Tibial nerve (tissue), 4 donors: ENCODE results near the gene CYP26C1. TPM values are rescaled to one million over a fixed set of nuclear protein-coding genes. Genes with fewer than 3 reads are reported as not detected.
A peak's percentile ranks its signal among the peaks of the same experiment; 100 is the strongest.

Source experiments
- DNase-seq, 2 donors: peaks; one replicate each; pipeline ENCODE4 v3.0.0-alpha.2; 2019; ENCODE audit warnings: low spot score in 2 of 2
- H3K27ac ChIP-seq, 4 donors: fragments of 200-600 bp; sonication (generic) in 3 of 4; one replicate each; pipeline ENCODE4 v1.5.1; 2017 to 2019; ENCODE audit warnings: mild to moderate bottlenecking in 1 of 4
- H3K27me3 ChIP-seq, 2 donors: fragments of 200-600 bp; sonication (generic) in 1 of 2; one replicate each; pipeline versions ENCODE4 v1.5.1 to v1.6.0; 2017 to 2019
- H3K36me3 ChIP-seq, 3 donors: fragments of 200-600 bp; sonication (generic); one replicate each; pipeline ENCODE4 v1.5.1; 2018 to 2019
- H3K4me1 ChIP-seq, 4 donors: fragments of 200-600 bp; sonication (generic) in 3 of 4; one replicate each; pipeline ENCODE4 v1.5.1; 2017 to 2019
- H3K4me3 ChIP-seq, 4 donors: fragments of 200-600 bp; sonication (generic) in 3 of 4; one replicate each; pipeline ENCODE4 v1.5.1; 2017 to 2019; ENCODE audit warnings: mild to moderate bottlenecking in 1 of 4, moderate library complexity in 1 of 4
- H3K9me3 ChIP-seq, 4 donors: fragments of 200-600 bp; sonication (generic) in 3 of 4; one replicate each; pipeline ENCODE4 v1.5.1; 2017 to 2019
- EP300 ChIP-seq, 2 donors: sonication (generic); formaldehyde crosslinking; IDR thresholded peaks; one replicate each; pipeline ENCODE4 v1.6.1; 2017; ENCODE audit warnings: antibody characterized with exemption in 2 of 2, mild to moderate bottlenecking in 1 of 2
- POLR2A ChIP-seq, 2 donors: fragments of 450-650 bp; IDR thresholded peaks; one replicate each; pipeline ENCODE4 v1.6.1; 2017; ENCODE audit warnings: antibody characterized with exemption in 2 of 2, mild to moderate bottlenecking in 2 of 2, moderate library complexity in 2 of 2
- WGBS, 2 donors: methylation state at CpG; one replicate each; pipeline ENCODE4 v1.1.5; 2018; 5-methylcytosine and 5-hydroxymethylcytosine counted together
- total RNA-seq, 4 donors: library from RNA; depleted of rRNA; stranded (reverse); fragments of >200 nt; gene quantifications; one replicate each; pipeline ENCODE4 v1.1.0, GENCODE V29; 2016
- TF ChIP-seq, protein P1 (sequence below), 5 experiments: fragments of 200-600 bp in 3 of 5; fragments of 450-650 bp in 2 of 5; sonication (generic) in 3 of 5; IDR thresholded peaks; one replicate each; pipeline ENCODE4 v1.5.1; 2016 to 2019; ENCODE audit warnings: antibody characterized with exemption in 5 of 5, mild to moderate bottlenecking in 3 of 5, moderate library complexity in 2 of 5

Gene CYP26C1
- total RNA-seq, 4 donors from 2014 or later: 0.20 to 2.2 TPM; not detected in 2

DNA sequence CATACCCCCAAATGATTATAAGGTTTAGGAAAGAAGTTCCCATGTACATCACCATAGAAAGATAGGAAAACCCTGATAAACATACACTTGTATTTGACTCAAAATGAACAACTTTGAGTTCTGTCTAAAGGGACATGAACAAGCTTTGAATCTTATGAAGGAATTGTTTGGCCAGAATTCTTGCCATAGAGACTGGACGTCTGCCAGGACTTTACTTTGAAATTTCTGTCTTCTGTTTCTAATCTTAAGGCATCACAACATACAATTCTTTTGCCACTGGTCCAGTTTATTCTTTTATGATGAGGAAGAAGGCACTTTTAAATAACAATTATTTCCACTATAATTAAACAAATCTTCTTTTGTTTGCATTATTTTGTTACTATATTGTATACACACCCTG is 26.2 kb upstream of the CYP26C1 start:
- TF ChIP-seq EP300 (IDR thresholded peaks at IDR 0.05) (no peak), POLR2A (IDR thresholded peaks at IDR 0.05) (no peak)
- TF ChIP-seq, protein P1, sequence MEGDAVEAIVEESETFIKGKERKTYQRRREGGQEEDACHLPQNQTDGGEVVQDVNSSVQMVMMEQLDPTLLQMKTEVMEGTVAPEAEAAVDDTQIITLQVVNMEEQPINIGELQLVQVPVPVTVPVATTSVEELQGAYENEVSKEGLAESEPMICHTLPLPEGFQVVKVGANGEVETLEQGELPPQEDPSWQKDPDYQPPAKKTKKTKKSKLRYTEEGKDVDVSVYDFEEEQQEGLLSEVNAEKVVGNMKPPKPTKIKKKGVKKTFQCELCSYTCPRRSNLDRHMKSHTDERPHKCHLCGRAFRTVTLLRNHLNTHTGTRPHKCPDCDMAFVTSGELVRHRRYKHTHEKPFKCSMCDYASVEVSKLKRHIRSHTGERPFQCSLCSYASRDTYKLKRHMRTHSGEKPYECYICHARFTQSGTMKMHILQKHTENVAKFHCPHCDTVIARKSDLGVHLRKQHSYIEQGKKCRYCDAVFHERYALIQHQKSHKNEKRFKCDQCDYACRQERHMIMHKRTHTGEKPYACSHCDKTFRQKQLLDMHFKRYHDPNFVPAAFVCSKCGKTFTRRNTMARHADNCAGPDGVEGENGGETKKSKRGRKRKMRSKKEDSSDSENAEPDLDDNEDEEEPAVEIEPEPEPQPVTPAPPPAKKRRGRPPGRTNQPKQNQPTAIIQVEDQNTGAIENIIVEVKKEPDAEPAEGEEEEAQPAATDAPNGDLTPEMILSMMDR (IDR thresholded peaks at IDR 0.05): no peak
- H3K4me1 ChIP-seq: peaks cover 0 to 25% (median 3%) of the 10 kb centered on the region in 4 donors
- no peaks in the 10 kb centered on the region for H3K36me3 ChIP-seq
- 15 to 23% methylated on average over 1 of the region's 1 CpG for WGBS, 2 donors
- DNase-seq: no peak
- H3K9me3 ChIP-seq: no peaks in the 10 kb centered on the region
- no peak overlapping the region for H3K4me3 ChIP-seq
- H3K27me3 ChIP-seq: no peaks in the 10 kb centered on the region
- H3K27ac ChIP-seq: no peak overlapping the region

DNA sequence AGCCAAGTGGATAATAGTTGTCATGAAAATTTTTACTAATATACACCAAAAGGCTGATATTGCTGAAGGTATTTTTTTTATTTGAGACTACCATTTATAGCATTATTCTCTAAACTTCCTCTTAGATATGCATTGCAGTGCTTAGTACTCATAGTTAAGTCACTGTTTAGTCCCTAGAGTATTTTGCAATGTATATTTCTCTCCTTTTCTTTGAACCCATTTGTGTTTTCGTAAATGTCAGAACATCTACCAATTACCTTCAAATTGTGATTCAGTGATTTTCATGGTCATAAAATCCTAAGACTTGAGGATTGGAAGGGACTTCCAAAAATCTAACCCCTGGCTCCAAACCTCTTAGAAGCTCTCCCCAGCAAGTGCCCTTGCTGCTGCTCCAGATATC is 21.5 kb upstream of the CYP26C1 start:
- peaks cover 0 to 5% (median 0%) of the 10 kb centered on the region in 4 donors for H3K4me1 ChIP-seq
- H3K27me3 ChIP-seq: no peaks in the 10 kb centered on the region
- H3K36me3 ChIP-seq: no peaks in the 10 kb centered on the region
- no peaks in the 10 kb centered on the region for H3K9me3 ChIP-seq
- no peak overlapping the region for H3K4me3 ChIP-seq
- no peak for DNase-seq
- no peak overlapping the region for H3K27ac ChIP-seq
- TF ChIP-seq EP300 (IDR thresholded peaks at IDR 0.05): no peak
- TF ChIP-seq, protein P1 (IDR thresholded peaks at IDR 0.05): no peak
- TF ChIP-seq POLR2A (IDR thresholded peaks at IDR 0.05): no peak
- 98 to 100% methylated on average over 1 of the region's 1 CpG for WGBS, 2 donors

DNA sequence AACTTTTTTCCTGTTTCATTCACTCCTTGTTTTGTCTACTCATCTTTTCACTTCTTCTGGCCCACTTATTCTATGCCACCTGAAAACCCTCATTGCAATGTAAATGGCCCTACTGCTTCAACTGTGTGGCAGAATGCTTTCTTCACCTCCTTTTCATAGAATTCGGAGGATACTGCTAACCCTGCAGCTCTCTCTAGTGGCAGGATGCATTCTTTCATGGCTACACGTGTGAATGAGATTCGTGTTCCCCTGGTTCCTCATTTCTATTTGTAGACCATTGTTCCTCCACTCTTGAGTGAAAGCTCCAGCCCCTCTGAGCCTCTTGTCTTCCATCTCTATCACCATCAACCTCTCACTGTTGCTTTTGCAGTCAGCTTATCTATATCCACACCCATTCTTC is 20.9 kb upstream of the CYP26C1 start:
- TF ChIP-seq, protein P1 (IDR thresholded peaks at IDR 0.05): peak in 1 of 5 experiments; percentile 4
- TF ChIP-seq EP300 (IDR thresholded peaks at IDR 0.05): no peak
- no peaks in the 10 kb centered on the region for H3K9me3 ChIP-seq
- 28 to 29% methylated on average over 3 of the region's 3 CpGs for WGBS, 2 donors
- no peaks in the 10 kb centered on the region for H3K27me3 ChIP-seq
- no peak overlapping the region for H3K27ac ChIP-seq
- no peaks in the 10 kb centered on the region for H3K4me1 ChIP-seq
- peaks cover 0 to under 1% (median 0%) of the 10 kb centered on the region in 3 donors for H3K36me3 ChIP-seq
- DNase-seq: no peak
- H3K4me3 ChIP-seq: no peak overlapping the region

DNA sequence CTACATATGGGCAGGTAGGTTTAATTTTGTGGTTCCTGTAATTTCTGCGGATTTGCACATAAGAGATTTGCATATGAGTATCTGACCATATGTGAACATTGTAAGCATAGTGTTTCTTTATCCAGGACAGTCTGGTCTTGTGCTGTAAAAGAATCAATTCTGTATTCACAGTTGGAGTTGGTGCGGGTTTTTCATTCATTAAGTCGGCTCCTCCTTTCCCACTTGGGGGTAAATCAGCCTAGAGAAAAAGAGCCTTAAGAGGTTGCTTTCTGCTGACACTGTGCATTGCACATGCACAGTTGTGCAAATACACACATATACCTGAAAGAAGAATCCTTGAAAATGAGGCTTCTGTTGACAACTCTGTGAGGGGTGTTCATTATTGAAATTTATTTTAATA is 6.1 kb upstream of the CYP26C1 start:
- Histone ChIP-seq H3K27me3 (peaks cover 0 to 3% of the 10 kb centered on the region in 2 donors), H3K9me3 (no peaks in the 10 kb centered on the region), H3K4me1 (no peaks in the 10 kb centered on the region), H3K4me3 (no peak overlapping the region), H3K27ac (no peak overlapping the region), H3K36me3 (peaks cover 0 to 14% (median 0%) of the 10 kb centered on the region in 3 donors)
- WGBS, 2 donors: 86 to 88% methylated on average over 3 of the region's 3 CpGs
- DNase-seq: no peak
- TF ChIP-seq, protein P1 (IDR thresholded peaks at IDR 0.05): no peak
- TF ChIP-seq POLR2A (IDR thresholded peaks at IDR 0.05): no peak
- TF ChIP-seq EP300 (IDR thresholded peaks at IDR 0.05): no peak

DNA sequence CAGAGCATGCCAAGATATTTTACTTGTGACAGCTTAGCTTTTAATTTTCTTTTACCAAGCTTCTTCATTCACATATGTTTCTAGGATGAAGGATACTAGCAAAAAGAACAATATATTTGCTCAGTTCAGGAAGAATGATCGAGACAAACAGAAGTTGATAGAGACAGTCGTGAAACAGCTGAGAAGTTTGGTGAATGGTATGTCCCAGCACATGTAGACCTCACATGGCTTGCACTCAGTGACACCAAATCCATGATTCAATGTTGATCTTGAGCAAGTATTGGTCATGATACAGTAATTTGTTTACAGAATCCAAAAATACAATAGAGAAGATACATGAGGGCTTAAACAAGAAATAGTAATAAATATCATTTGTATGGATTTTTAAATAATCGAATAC is 2.5 kb upstream of the CYP26C1 start:
- H3K27ac ChIP-seq: no peak overlapping the region
- H3K27me3 ChIP-seq: peaks cover 0 to 40% of the 10 kb centered on the region in 2 donors
- H3K9me3 ChIP-seq: no peaks in the 10 kb centered on the region
- no peak for DNase-seq
- H3K4me3 ChIP-seq: no peak overlapping the region
- TF ChIP-seq POLR2A (IDR thresholded peaks at IDR 0.05) (no peak), EP300 (IDR thresholded peaks at IDR 0.05) (no peak)
- TF ChIP-seq, protein P1 (IDR thresholded peaks at IDR 0.05): no peak
- WGBS, 2 donors: 94 to 95% methylated on average over 3 of the region's 3 CpGs
- peaks cover 0 to 24% (median 0%) of the 10 kb centered on the region in 3 donors for H3K36me3 ChIP-seq
- peaks cover 0 to 33% (median 12%) of the 10 kb centered on the region in 4 donors for H3K4me1 ChIP-seq
